Epithelial cell of esophagus (primary cell): Measurements from ENCODE around the gene MAP7D3.
"Not testable (repeated sequence)": the region's sequence is repeated elsewhere in the genome, so short reads cannot be mapped to it uniquely, and the experiment has no call there.

Experiments
- DNase-seq: peaks from one replicate; pipeline ENCODE4 v3.0.0; 2010; ENCODE audit warnings: low read depth
- H3K4me3 ChIP-seq: 2 replicates; pipeline ENCODE4 v1.5.1; 2011; ENCODE audit warnings: mild to moderate bottlenecking, low read length, control low read depth
- TF ChIP-seq, protein P1 (sequence below): IDR thresholded peaks from 2 replicates; pipeline ENCODE4 v1.5.1; 2011; ENCODE audit warnings: low read depth, mild to moderate bottlenecking, low read length, control low read depth, inconsistent platforms; ENCODE audit not compliant: insufficient read depth; ENCODE audit errors: missing control alignments

Gene MAP7D3, protein sequence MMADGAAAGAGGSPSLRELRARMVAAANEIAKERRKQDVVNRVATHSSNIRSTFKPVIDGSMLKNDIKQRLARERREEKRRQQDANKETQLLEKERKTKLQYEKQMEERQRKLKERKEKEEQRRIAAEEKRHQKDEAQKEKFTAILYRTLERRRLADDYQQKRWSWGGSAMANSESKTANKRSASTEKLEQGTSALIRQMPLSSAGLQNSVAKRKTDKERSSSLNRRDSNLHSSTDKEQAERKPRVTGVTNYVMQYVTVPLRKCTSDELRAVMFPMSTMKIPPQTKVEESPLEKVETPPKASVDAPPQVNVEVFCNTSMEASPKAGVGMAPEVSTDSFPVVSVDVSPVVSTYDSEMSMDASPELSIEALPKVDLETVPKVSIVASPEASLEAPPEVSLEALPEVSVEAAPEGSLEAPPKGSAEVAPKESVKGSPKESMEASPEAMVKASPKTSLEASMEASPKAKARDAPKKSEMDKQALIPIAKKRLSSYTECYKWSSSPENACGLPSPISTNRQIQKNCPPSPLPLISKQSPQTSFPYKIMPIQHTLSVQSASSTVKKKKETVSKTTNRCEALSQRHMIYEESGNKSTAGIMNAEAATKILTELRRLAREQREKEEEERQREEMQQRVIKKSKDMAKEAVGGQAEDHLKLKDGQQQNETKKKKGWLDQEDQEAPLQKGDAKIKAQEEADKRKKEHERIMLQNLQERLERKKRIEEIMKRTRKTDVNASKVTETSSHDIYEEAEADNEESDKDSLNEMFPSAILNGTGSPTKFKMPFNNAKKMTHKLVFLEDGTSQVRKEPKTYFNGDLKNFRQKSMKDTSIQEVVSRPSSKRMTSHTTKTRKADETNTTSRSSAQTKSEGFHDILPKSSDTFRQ

DNA sequence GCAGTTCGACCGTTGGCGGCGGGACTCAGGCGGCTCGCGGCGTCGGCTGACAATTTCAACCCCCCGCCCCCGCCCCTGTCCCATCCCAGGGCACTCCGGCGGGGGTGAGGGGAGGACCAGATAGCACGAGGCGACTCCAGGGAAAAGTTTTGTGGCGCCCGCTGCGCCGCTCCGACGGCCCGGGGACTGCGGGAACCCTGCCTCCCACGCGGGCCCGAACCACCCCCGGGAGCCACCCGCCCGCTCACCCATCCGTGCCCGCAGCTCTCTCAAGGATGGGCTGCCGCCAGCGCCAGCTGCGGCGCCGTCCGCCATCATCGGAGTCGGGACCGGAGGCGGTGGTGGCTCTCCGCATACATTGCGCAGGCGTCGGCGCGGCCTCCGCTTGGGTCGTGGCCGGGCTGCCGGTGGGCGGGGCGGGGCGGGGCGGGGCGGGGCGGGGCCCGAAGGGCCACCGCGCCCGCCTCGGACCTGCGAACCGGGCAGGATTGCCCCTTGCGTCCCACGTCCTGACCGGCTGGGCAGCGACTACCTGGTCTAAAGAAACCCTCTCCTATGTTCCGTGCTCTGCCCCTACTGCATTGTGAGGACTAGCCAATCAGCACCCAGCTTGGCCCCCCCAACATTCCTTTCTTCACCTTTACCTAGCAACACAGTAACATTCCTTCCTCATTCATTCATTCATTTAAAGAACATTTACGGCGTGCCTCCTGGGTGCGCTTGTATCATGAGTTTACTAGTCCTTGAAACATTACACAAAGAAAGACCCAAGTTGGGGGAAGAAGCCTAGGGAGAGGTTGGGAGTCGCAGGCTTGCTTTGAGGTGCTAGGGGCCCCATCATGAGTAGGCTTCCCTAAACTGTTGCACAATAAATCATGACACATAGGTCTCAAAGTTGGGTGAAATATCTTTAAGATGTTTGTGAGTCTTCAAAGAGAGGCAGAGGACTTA lies at the start of gene MAP7D3:
Gene MAP7D3, minus strand, starts transcription at position 360 of the 951 bp plus-strand sequence. Its CDS starts 42 bp downstream, at position 318.
- DNase-seq = peak; percentile 70

DNA sequence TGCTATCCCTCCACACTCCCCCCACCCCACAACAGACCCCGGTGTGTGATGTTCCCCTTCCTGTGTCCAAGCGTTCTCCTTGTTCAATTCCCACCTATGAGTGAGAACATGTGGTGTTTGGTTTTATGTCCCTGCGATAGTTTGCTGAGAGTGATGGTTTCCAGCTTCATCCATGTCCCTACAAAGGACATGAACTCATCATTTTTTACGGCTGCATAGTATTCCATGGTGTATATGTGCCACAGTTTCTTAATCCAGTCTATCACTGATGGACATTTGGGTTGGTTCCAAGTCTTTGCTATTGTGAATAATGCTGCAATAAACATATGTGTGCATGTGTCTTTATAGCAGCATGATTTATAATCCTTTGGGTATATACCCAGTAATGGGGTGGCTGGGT lies 49.5 kb upstream of the MAP7D3 start, which contains the start of gene ADGRG4:
Gene ADGRG4, plus strand, starts transcription at position 243 of the 400 bp plus-strand sequence. CDS start 7,815 bp downstream, outside the sequence.
- H3K4me3 ChIP-seq, DNase-seq: not testable (repeated sequence)

More for the DNA sequence above, at the start of gene MAP7D3:
- TF ChIP-seq, protein P1, sequence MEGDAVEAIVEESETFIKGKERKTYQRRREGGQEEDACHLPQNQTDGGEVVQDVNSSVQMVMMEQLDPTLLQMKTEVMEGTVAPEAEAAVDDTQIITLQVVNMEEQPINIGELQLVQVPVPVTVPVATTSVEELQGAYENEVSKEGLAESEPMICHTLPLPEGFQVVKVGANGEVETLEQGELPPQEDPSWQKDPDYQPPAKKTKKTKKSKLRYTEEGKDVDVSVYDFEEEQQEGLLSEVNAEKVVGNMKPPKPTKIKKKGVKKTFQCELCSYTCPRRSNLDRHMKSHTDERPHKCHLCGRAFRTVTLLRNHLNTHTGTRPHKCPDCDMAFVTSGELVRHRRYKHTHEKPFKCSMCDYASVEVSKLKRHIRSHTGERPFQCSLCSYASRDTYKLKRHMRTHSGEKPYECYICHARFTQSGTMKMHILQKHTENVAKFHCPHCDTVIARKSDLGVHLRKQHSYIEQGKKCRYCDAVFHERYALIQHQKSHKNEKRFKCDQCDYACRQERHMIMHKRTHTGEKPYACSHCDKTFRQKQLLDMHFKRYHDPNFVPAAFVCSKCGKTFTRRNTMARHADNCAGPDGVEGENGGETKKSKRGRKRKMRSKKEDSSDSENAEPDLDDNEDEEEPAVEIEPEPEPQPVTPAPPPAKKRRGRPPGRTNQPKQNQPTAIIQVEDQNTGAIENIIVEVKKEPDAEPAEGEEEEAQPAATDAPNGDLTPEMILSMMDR = no peak
- peak within 1 kb of the TSS; percentile 49 for H3K4me3 ChIP-seq

DNA sequence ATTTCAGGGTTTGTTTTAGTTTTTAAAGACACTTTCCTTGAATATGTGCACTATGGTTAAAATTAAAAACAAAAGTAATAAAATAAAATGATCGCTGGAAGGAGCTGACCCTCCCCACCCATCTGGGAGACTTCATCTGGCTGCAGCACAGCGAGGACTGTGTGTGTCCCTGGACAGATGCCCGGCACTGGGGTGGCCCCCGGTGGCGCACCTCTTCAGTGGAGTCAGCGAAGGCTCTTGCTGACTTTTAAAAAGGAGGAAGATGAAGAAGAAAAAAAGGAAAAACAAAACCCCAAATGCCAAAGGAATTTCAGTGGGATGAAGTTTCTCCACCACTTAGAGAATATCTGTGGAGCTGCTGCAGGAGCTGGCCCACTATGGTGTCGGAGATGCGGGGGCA lies 44.2 kb upstream of the MAP7D3 start:
- TF ChIP-seq, protein P1 = no peak

DNA sequence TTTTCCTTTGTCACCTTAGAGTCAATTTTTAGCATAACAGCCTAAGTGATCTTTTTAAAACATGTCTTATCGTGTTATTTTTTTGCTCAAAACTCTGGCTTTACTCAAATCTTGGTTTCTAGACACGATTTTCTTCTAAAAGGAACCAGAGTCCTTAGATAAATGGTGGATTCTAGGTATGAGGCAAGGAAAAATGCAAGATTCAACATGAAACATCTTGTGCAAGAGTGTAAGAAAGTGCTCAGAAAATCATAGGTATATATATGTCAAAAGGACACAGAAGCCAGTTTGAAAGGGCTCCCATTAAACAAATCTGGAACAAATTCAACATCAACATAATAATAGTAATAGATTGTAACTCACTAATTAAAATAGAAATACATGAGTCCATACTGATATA lies 41.5 kb upstream of the MAP7D3 start:
- peak; percentile 52 for DNase-seq
- no peak overlapping the region for H3K4me3 ChIP-seq
- TF ChIP-seq, protein P1 = no peak

More for the DNA sequence above, 44.2 kb upstream of the MAP7D3 start:
- no peak for DNase-seq
- no peak overlapping the region for H3K4me3 ChIP-seq

DNA sequence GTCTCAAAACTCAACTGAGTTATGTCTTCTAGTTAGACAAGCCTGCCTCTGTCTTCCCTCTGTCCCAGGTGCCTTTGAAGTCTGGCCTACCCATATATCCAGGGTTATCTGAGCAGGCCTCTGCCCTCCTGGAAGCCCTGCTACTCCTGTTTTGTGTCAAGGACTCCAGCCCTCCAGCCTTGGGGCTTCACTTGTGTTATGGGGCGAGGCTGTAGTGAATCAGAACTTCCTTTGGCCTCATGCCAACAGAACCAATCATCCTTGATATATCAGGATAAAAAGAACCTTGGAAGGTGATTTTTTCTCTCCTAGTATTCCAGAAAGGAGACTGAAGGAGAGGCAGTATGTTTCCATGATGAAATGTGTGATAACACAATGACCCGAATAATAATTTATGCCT lies 40.6 kb upstream of the MAP7D3 start:
- DNase-seq = peak; percentile 75
- TF ChIP-seq, protein P1 = no peak
- no peak overlapping the region for H3K4me3 ChIP-seq

DNA sequence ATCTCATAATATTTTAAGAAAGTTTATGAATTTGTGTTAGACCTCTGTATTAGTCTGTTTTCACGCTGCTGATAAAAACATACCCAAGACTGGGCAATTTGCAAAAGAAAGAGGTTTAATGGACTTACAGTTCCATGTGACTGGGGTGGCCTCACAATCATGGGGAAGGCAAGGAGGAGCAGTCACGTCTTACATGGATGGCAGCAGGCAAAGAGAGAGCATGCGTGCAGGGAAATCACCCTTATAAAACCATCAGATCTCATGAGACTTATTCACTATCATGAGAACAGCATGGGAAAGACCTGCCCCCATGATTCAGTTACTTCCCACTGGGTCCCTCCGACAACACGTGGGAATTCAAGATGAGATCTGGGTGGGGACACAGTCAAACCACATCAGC lies 35.2 kb upstream of the MAP7D3 start:
- not testable (repeated sequence) for DNase-seq, H3K4me3 ChIP-seq

DNA sequence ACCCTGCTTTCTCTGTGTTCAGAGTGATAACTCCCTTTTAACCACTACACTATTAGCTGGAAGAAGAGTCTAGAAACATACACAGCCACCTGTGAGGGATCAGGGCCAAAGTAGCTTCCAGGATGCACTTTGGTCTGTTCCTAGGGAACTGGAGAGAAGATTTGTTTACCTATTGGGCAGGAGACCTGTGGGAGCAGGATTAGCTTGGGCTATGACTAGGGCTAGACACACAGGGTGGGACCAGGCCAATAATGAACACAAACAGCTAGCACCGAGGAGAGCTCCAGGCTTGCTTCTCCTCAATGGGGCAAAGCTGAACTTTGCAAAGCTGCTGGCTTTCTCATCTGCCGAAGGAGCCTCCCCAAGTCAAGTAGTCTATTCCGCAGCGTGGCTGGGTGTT lies 24.4 kb upstream of the MAP7D3 start:
- TF ChIP-seq, protein P1 = no peak
- peak; percentile 16 for DNase-seq
- H3K4me3 ChIP-seq = no peak overlapping the region
